SU-DHL-6 (cell line): ENCODE measurements around the gene TASOR2.

Experiments used
- CTCF ChIP-seq: fragments of 200-600 bp; sonication (generic); IDR thresholded peaks from one replicate; pipeline ENCODE4 v1.5.1; 2017; ENCODE audit warnings: antibody characterized with exemption, mild to moderate bottlenecking, low read length, moderate library complexity; ENCODE audit not compliant: insufficient read depth, poor library complexity, severe bottlenecking
- EZH2phosphoT487 ChIP-seq: fragments of 200-600 bp; sonication (generic), shearing (Covaris generic); conservative IDR thresholded peaks from 2 replicates; pipeline ENCODE4 v1.6.1; 2018; ENCODE audit warnings: mild to moderate bottlenecking, antibody characterized with exemption, low read length, moderate library complexity, mixed read lengths

GRCh38 chr10:5649746-5650145, 34.9 kb upstream of the TASOR2 start:
- no peak for TF ChIP-seq CTCF
- TF ChIP-seq EZH2phosphoT487, result no peak
